Measurements from ENCODE around the gene LRBA. TPM values are rescaled to one million over a fixed set of nuclear protein-coding genes. Genes with fewer than 3 reads are reported as not detected.

LRBA gene
- total and polyA plus RNA-seq, 4 donors = 8.2 to 69.8 (median 32.8) TPM

DNA sequence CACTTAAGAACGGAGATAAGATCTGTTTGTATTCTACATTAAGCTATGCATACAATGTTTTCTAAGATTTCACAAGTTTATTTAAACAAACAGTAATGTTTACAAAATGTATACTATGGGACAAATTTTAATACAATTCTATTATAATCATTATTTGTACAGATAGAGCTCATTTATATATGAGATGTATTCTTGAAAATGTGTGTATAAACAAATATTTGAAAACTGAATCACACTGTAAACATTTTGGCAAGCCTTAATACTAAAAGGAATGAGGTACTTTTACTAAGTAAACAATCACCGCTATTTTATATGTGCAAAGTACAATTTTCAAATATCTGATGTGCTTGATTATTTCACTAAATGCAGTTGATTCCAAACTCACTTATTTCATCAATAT lies 552.3 kb downstream of the LRBA start:
- Histone ChIP-seq H3K27ac (ENCODE audit: low read depth in 1 of 2, low read length in 2 of 2) (no peak overlapping the region), H3K27me3 (ENCODE audit: control insufficient read depth in 4 of 4, insufficient read depth in 4 of 4, low read length in 3 of 4) (no peaks in the 10 kb centered on the region), H3K9ac (ENCODE audit: low read depth in 1 of 2, low read length in 2 of 2) (no peak overlapping the region), H3K9me3 (ENCODE audit: control insufficient read depth in 4 of 4, low read length in 3 of 4) (no peaks in the 10 kb centered on the region), H3K4me3 (ENCODE audit: low read depth in 1 of 3, low read length in 3 of 3) (no peak overlapping the region), H3K4me1 (ENCODE audit: control insufficient read depth in 4 of 4, insufficient read depth in 4 of 4, low read length in 3 of 4) (no peaks in the 10 kb centered on the region), H3K36me3 (ENCODE audit: control insufficient read depth in 4 of 4, insufficient read depth in 3 of 4, low read depth in 1 of 4, low read length in 3 of 4) (no peaks in the 10 kb centered on the region)
- TF ChIP-seq HNF4A (conservative IDR thresholded peaks at IDR 0.05) (no peak), YY1 (IDR thresholded peaks at IDR 0.05) (no peak), RAD21 (IDR thresholded peaks at IDR 0.05) (no peak), RXRA (IDR thresholded peaks at IDR 0.05) (no peak), FOXA1 (IDR thresholded peaks at IDR 0.05) (no peak), SP1 (IDR thresholded peaks at IDR 0.05) (no peak), EGR1 (IDR thresholded peaks at IDR 0.05; ENCODE audit: low read depth in 2 of 2) (no peak), GABPA (IDR thresholded peaks at IDR 0.05 in 1 of 2, conservative IDR thresholded peaks at IDR 0.05 in 1 of 2) (no peak), JUND (IDR thresholded peaks at IDR 0.05) (no peak), HNF4G (IDR thresholded peaks at IDR 0.05) (no peak)
- TF ChIP-seq, protein P1, sequence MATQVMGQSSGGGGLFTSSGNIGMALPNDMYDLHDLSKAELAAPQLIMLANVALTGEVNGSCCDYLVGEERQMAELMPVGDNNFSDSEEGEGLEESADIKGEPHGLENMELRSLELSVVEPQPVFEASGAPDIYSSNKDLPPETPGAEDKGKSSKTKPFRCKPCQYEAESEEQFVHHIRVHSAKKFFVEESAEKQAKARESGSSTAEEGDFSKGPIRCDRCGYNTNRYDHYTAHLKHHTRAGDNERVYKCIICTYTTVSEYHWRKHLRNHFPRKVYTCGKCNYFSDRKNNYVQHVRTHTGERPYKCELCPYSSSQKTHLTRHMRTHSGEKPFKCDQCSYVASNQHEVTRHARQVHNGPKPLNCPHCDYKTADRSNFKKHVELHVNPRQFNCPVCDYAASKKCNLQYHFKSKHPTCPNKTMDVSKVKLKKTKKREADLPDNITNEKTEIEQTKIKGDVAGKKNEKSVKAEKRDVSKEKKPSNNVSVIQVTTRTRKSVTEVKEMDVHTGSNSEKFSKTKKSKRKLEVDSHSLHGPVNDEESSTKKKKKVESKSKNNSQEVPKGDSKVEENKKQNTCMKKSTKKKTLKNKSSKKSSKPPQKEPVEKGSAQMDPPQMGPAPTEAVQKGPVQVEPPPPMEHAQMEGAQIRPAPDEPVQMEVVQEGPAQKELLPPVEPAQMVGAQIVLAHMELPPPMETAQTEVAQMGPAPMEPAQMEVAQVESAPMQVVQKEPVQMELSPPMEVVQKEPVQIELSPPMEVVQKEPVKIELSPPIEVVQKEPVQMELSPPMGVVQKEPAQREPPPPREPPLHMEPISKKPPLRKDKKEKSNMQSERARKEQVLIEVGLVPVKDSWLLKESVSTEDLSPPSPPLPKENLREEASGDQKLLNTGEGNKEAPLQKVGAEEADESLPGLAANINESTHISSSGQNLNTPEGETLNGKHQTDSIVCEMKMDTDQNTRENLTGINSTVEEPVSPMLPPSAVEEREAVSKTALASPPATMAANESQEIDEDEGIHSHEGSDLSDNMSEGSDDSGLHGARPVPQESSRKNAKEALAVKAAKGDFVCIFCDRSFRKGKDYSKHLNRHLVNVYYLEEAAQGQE (IDR thresholded peaks at IDR 0.05) = no peak
- TF ChIP-seq, protein P2, sequence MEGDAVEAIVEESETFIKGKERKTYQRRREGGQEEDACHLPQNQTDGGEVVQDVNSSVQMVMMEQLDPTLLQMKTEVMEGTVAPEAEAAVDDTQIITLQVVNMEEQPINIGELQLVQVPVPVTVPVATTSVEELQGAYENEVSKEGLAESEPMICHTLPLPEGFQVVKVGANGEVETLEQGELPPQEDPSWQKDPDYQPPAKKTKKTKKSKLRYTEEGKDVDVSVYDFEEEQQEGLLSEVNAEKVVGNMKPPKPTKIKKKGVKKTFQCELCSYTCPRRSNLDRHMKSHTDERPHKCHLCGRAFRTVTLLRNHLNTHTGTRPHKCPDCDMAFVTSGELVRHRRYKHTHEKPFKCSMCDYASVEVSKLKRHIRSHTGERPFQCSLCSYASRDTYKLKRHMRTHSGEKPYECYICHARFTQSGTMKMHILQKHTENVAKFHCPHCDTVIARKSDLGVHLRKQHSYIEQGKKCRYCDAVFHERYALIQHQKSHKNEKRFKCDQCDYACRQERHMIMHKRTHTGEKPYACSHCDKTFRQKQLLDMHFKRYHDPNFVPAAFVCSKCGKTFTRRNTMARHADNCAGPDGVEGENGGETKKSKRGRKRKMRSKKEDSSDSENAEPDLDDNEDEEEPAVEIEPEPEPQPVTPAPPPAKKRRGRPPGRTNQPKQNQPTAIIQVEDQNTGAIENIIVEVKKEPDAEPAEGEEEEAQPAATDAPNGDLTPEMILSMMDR (IDR thresholded peaks at IDR 0.05; ENCODE audit: low read depth, low read length, missing input control) = no peak
- TF ChIP-seq, protein P3, sequence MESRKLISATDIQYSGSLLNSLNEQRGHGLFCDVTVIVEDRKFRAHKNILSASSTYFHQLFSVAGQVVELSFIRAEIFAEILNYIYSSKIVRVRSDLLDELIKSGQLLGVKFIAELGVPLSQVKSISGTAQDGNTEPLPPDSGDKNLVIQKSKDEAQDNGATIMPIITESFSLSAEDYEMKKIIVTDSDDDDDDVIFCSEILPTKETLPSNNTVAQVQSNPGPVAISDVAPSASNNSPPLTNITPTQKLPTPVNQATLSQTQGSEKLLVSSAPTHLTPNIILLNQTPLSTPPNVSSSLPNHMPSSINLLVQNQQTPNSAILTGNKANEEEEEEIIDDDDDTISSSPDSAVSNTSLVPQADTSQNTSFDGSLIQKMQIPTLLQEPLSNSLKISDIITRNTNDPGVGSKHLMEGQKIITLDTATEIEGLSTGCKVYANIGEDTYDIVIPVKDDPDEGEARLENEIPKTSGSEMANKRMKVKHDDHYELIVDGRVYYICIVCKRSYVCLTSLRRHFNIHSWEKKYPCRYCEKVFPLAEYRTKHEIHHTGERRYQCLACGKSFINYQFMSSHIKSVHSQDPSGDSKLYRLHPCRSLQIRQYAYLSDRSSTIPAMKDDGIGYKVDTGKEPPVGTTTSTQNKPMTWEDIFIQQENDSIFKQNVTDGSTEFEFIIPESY (IDR thresholded peaks at IDR 0.05) = no peak
- 80% methylated on average over 2 of the region's 2 CpGs for WGBS
- DNase-seq (ENCODE audit: low spot score) = no peak

DNA sequence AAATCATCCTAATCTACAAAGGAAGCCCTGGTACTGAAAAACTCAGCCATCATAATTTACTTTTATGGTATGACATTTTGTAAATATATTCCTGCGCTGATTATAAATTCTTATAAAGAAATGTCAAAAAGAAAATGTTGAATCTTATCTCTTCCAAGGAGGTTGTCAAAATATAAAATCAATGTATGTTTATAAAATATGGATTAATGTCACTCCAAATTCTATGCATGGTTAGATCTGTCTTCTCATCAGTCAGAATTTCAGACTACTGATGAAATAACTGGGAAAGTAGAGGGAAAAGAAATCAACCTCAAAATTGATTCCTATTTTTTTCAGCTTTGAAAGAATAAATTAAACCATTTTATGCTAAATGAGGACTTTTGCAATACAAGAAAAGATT lies 553.1 kb downstream of the LRBA start:
- H3K4me3 ChIP-seq (ENCODE audit: low read depth in 1 of 3, low read length in 3 of 3) = no peak overlapping the region
- 97% methylated on average over 1 of the region's 1 CpG for WGBS
- no peaks in the 10 kb centered on the region for H3K4me1 ChIP-seq (ENCODE audit: control insufficient read depth in 4 of 4, insufficient read depth in 4 of 4, low read length in 3 of 4)
- H3K27me3 ChIP-seq (ENCODE audit: control insufficient read depth in 4 of 4, insufficient read depth in 4 of 4, low read length in 3 of 4) = no peaks in the 10 kb centered on the region
- H3K9me3 ChIP-seq (ENCODE audit: control insufficient read depth in 4 of 4, low read length in 3 of 4) = no peaks in the 10 kb centered on the region
- no peaks in the 10 kb centered on the region for H3K36me3 ChIP-seq (ENCODE audit: control insufficient read depth in 4 of 4, insufficient read depth in 3 of 4, low read depth in 1 of 4, low read length in 3 of 4)
- no peak overlapping the region for H3K27ac ChIP-seq (ENCODE audit: low read depth in 1 of 2, low read length in 2 of 2)
- H3K9ac ChIP-seq (ENCODE audit: low read depth in 1 of 2, low read length in 2 of 2) = no peak overlapping the region
- TF ChIP-seq, protein P3 (IDR thresholded peaks at IDR 0.05) = no peak
- TF ChIP-seq FOXA1 (IDR thresholded peaks at IDR 0.05) (no peak), GABPA (IDR thresholded peaks at IDR 0.05 in 1 of 2, conservative IDR thresholded peaks at IDR 0.05 in 1 of 2) (no peak), JUND (IDR thresholded peaks at IDR 0.05) (no peak), YY1 (IDR thresholded peaks at IDR 0.05) (no peak), SP1 (IDR thresholded peaks at IDR 0.05) (no peak), EGR1 (IDR thresholded peaks at IDR 0.05; ENCODE audit: low read depth in 2 of 2) (no peak), FOXA2 (IDR thresholded peaks at IDR 0.05) (no peak)
- TF ChIP-seq, protein P1 (IDR thresholded peaks at IDR 0.05) = no peak
- TF ChIP-seq, protein P4, sequence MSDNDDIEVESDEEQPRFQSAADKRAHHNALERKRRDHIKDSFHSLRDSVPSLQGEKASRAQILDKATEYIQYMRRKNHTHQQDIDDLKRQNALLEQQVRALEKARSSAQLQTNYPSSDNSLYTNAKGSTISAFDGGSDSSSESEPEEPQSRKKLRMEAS (IDR thresholded peaks at IDR 0.05) = no peak
- no peak for DNase-seq (ENCODE audit: low spot score)

Measured in liver (tissue), 9 donors.